Measurements from ENCODE around the gene RGS6.

Gene RGS6

GRCh38 chr14:72560331-72560730, 628.1 kb downstream of the RGS6 start:
- no peak for DNase-seq

DNA sequence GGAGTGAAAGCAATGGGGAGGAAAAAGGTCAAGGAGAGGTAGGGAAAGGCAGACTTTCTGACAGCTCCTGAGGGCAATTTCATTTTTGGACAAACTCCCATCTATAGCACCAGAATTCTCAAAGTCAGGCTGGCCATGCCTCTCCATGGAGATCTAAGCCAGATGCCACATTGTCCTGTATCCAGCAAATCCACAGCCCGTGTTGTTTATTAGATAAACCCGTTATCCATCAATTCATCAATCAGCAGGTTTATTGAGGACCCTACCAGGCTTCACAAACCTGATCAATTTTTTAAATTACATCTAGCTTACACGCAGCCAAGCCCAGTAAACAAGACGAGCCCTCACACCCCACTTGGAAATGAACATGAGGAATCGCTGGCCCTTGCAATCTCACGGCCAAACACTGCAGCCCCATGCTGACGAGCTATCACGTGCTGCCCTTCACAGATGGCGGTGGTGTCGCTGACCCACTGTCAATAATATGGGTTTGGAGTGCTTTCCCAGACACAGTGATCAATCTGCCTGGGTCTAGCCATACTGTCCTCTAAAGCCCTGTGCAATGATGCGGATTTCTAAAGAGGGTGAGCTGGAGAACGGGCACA, 628.8 kb downstream of the RGS6 start:
- DNase-seq = no peak

DNA sequence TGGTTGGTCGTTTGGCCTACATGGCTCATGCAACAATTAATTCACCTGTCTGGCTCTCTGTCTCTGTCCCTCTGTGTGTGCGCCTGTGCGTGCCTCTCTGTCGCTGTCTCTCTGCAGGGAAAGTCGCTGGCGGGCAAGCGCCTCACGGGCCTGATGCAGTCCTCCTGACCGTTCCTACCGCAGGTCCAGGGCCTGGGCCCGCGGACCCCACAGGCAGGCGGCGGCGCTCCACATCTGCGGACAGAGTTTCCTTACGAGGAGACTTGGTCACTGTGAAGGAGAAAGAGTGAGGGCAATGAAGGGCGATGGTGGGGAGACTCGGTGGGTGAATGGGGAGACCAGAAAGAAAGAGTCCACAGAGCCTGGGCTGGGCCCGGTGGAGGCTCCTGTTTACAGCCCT, 630.1 kb downstream of the RGS6 start:
- DNase-seq = no peak

- DNase-seq = no peak
Measured at GRCh38 chr14:72563676-72564075, 631.4 kb downstream of the RGS6 start.

DNA sequence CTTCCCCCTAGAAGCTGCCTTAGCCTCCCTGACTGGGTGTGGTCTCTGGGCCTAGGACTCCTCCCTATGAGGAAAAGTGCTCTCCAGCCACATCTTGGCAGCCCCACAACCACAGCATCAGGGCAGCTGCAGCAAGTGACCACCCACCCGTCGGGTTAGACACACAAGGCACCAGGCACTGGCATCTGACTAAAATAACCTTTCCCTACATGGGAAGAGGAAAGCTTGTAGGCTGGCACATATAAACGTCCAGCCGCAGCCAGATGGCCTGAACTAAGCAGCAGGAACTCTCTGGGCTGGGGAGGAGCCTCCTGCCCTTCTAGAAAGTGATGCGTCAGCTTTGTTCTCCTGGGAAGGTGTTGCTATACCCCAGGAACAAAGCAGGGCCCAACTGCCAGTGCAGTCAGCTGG, 632.9 kb downstream of the RGS6 start:
- no peak for DNase-seq

- DNase-seq = peak; percentile 44
Measured at GRCh38 chr14:72565917-72566316, 633.7 kb downstream of the RGS6 start.

DNA sequence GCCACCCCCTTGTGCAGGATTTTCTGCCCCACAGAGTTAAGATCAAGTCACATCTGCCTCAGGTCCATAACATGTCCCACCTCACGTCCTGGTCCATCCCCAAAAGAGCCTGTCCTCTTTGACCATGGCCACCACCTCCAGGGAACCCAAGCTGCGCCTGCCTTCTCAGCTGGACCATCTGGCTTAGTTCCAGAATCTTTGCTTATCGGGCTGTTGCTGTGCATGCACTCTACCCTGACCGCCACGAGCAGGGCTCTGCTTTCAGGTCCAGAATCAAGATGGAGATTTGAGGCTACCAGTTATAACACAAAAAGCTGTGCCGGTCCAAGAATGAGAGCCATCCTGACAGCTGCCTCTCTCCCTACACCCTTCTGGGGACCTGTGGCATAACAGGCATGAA, 635.0 kb downstream of the RGS6 start:
- no peak for DNase-seq

DNA sequence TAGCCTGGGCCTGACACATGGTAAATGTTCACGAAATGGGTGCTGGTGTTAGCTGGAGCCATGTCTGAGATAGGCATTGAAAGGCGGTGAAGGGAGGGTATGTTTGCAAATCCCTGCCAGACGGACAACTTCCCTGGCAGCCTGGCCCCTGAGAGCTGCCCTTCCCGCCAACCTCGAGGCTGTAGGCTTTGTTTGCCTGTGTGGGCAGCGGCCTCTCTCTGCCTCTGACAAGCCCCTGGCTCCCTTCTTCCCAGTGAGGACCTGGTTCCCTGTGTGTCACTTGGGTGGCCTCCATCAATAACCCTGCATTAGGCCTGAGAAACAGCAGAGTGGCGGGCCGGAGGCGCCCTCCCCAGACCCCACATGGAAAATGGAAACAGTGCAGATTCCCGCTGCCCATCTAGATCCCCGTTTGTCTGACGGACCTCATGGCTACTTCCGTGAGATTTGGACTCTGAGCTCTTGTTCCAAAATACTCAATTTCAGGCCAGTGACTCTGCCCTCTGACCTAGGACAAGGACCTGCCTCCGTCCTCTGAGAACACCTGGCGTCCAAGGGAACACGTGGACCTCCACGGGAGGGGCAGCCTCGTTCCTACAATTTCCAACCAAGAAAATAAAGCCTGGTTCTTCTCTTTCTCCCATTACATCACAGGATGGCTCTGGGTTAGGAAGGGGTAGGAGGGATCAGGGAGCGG, 636.2 kb downstream of the RGS6 start:
- DNase-seq = peak; percentile 40

- DNase-seq = no peak
Measured at GRCh38 chr14:72573725-72574417, 641.6 kb downstream of the RGS6 start.

GRCh38 chr14:72574715-72575114, 642.5 kb downstream of the RGS6 start:
- DNase-seq = no peak

GRCh38 chr14:72576258-72576657, 644.0 kb downstream of the RGS6 start:
- no peak for DNase-seq

DNA sequence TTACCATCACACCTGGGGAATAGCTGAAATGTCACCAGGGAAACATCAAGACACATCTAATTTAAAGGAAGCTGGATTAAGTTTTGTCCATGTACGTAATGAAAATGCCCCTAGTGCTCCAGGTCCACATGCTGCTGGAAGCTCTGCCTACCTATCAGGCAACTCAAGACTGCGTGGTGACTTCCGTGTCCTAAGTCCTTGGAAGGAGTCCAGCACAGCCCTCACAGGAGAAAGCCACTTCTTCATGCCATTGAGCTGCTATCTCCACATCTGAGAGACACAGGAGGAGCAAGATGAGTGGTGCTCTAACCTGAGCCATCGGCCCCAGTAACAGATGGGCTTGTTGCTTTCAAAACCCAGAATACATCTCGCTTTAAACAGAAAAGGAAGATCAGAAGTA, 645.3 kb downstream of the RGS6 start:
- no peak for DNase-seq

DNA sequence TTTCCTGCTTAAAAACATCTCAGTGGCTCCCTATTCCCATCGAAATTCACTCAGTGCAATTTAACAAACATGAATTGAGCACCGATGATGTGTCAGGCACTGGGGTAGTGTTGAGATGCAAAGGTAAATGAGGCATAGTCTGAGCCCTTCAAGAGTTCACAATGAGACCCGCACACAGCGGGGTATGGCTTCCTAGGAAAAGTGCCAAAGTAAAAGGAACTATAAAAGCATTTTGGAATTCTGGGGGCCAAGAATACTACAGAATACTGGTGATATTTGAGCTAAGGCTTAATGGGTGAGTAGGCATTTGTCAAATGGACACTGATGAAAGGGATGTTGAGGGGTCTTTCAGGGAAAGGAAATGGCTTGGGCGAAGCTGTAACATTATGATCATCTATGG, 646.3 kb downstream of the RGS6 start:
- DNase-seq = no peak

- DNase-seq = no peak
Measured at GRCh38 chr14:72582582-72582981, 650.4 kb downstream of the RGS6 start.

GRCh38 chr14:72583316-72584272, 651.4 kb downstream of the RGS6 start:
- DNase-seq = no peak

- no peak for DNase-seq
Measured at GRCh38 chr14:72588521-72588920, 656.3 kb downstream of the RGS6 start.

- no peak for DNase-seq
Measured at GRCh38 chr14:72589652-72590051, 657.4 kb downstream of the RGS6 start.

- DNase-seq = no peak
Measured at GRCh38 chr14:72590577-72590976, 658.3 kb downstream of the RGS6 start.

- no peak for DNase-seq
Measured at GRCh38 chr14:72591391-72591790, 659.2 kb downstream of the RGS6 start.

DNA sequence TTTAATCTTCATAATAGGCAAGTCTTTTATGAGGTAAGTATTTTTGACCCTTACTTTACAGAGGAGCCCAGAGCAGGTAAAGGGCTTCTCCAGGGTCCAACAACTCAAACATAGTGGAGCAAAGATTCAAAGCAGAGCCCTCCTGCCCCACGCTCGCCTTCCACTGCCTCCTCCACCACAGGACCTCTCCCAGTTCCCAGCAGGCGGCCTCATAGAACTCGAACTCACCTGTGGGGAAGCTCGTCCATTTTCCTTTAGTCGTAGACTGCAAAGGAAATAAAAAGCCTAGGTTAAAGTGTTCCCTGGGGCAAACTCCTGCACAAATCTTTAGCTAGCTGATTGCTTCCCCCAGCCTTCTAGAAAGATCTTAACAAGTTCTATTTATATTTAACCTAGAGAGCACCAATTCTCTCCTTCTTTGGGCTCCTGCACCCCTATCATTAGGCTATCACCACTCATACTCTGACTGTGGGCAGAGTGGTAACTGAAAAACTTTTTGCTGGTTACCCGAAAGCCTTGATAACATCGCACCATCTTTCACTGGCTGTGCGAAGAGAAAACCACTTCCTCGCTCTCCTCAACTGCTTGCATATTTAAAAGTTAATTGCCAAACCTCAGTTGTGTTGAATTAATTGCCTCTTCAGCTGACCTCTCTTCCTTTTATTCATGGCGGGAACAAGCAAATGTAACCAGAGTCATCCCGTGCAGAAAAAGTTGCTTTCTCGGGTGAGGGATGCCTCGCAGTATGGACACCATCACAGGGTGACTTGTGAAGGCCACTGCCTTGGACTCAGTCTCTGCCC, 662.1 kb downstream of the RGS6 start:
- DNase-seq = no peak

GRCh38 chr14:72595152-72595862, 663.1 kb downstream of the RGS6 start:
- no peak for DNase-seq
